GM19099 (cell line): ENCODE data around the gene C15orf40.

Experiments used
- POLR2A ChIP-seq: IDR thresholded peaks from 3 replicates; pipeline ENCODE4 v1.6.1; 2011; ENCODE audit warnings: low read depth; ENCODE audit not compliant: insufficient read length; ENCODE audit errors: extremely low read depth

The C15orf40 gene

GRCh38 chr15:83011271-83012075 lies at the start of gene C15orf40:
Gene C15orf40, minus strand, starts transcription at chr15:83011639. Its CDS starts 32 bp downstream, at chr15:83011607.
- peak; percentile 89 for TF ChIP-seq POLR2A

GRCh38 chr15:83057696-83058376 lies 46.4 kb upstream of the C15orf40 start:
- TF ChIP-seq POLR2A: no peak

GRCh38 chr15:83057002-83057401 lies 45.6 kb upstream of the C15orf40 start:
- no peak for TF ChIP-seq POLR2A

GRCh38 chr15:83053151-83053550 lies 41.7 kb upstream of the C15orf40 start:
- no peak for TF ChIP-seq POLR2A

- no peak for TF ChIP-seq POLR2A
Observed at GRCh38 chr15:83046558-83047127, 35.2 kb upstream of the C15orf40 start.

- TF ChIP-seq POLR2A: no peak
Observed at GRCh38 chr15:83044156-83044555, 32.7 kb upstream of the C15orf40 start.

GRCh38 chr15:83039206-83039605 lies 27.8 kb upstream of the C15orf40 start:
- TF ChIP-seq POLR2A: no peak

- no peak for TF ChIP-seq POLR2A
Observed at GRCh38 chr15:83036253-83036652, 24.8 kb upstream of the C15orf40 start.

- no peak for TF ChIP-seq POLR2A
Observed at GRCh38 chr15:83030021-83030420, 18.6 kb upstream of the C15orf40 start.

GRCh38 chr15:83018436-83018835 lies 7.0 kb upstream of the C15orf40 start:
- no peak for TF ChIP-seq POLR2A

GRCh38 chr15:83016906-83017305 lies 5.5 kb upstream of the C15orf40 start:
- TF ChIP-seq POLR2A: no peak

GRCh38 chr15:83015361-83015760 lies 3.9 kb upstream of the C15orf40 start:
- TF ChIP-seq POLR2A: no peak

GRCh38 chr15:83014205-83014653 lies 2.8 kb upstream of the C15orf40 start:
- TF ChIP-seq POLR2A: peak; percentile 14

GRCh38 chr15:83012636-83013035 lies 1.2 kb upstream of the C15orf40 start:
- no peak for TF ChIP-seq POLR2A

GRCh38 chr15:83012076-83012426 lies 612 bp upstream of the C15orf40 start:
- no peak for TF ChIP-seq POLR2A
